Suprapubic skin (tissue), 4 donors: ENCODE data around the gene SCAMP4. TPM values are rescaled to one million over a fixed set of nuclear protein-coding genes. Genes with fewer than 3 reads are reported as not detected.
A peak's percentile ranks its signal among the peaks of the same experiment; 100 is the strongest.

Experiments
- DNase-seq, 2 donors: peaks; one replicate each; pipeline ENCODE4 v3.0.0-alpha.2; 2019; ENCODE audit warnings: low spot score in 2 of 2
- H3K27ac ChIP-seq: fragments of 200-600 bp; sonication (generic); one replicate; pipeline ENCODE4 v1.5.1; 2019
- H3K27me3 ChIP-seq: fragments of 200-600 bp; sonication (generic); one replicate; pipeline ENCODE4 v1.5.1; 2019
- H3K36me3 ChIP-seq: fragments of 200-600 bp; sonication (generic); one replicate; pipeline ENCODE4 v1.5.1; 2019
- H3K4me1 ChIP-seq: fragments of 200-600 bp; sonication (generic); one replicate; pipeline ENCODE4 v1.5.1; 2019
- H3K4me3 ChIP-seq: fragments of 200-600 bp; sonication (generic); one replicate; pipeline ENCODE4 v1.5.1; 2019; ENCODE audit warnings: mild to moderate bottlenecking
- H3K9me3 ChIP-seq: fragments of 200-600 bp; sonication (generic); one replicate; pipeline ENCODE4 v1.5.1; 2019
- CTCF ChIP-seq, 2 donors: fragments of 200-600 bp in 1 of 2; fragments of 450-650 bp in 1 of 2; sonication (generic) in 1 of 2; IDR thresholded peaks; one replicate each; pipeline ENCODE4 v1.5.1; 2016 to 2019; ENCODE audit warnings: antibody characterized with exemption in 2 of 2, mild to moderate bottlenecking in 1 of 2, moderate library complexity in 1 of 2
- EP300 ChIP-seq: sonication (generic); formaldehyde crosslinking; IDR thresholded peaks from one replicate; pipeline ENCODE4 v1.6.1; 2017; ENCODE audit warnings: antibody characterized with exemption
- POLR2A ChIP-seq, 2 donors: fragments of 450-650 bp; IDR thresholded peaks; one replicate each; pipeline ENCODE4 v1.6.1; 2017; ENCODE audit warnings: antibody characterized with exemption in 2 of 2, mild to moderate bottlenecking in 2 of 2, moderate library complexity in 2 of 2
- POLR2AphosphoS5 ChIP-seq, 3 donors: sonication (generic); formaldehyde crosslinking; IDR thresholded peaks; one replicate each; pipeline ENCODE4 v1.6.1; 2017; ENCODE audit warnings: antibody characterized with exemption in 3 of 3
- WGBS: methylation state at CpG from one replicate; pipeline ENCODE4 v1.1.5; 2018; 5-methylcytosine and 5-hydroxymethylcytosine counted together
- total RNA-seq, 4 donors: library from RNA; depleted of rRNA; stranded (reverse); fragments of >200 nt; gene quantifications; one replicate each; pipeline ENCODE4 v1.1.0, GENCODE V29; 2016

SCAMP4 gene
- total RNA-seq, 4 donors from 2014 or later, result 68.1 to 119 (median 103) TPM

GRCh38 chr19:1901940-1902404, 3.2 kb upstream of the SCAMP4 start:
- DNase-seq, result no peak
- no peaks in the 10 kb centered on the region for H3K36me3 ChIP-seq
- WGBS, result 81% methylated on average over 16 of the region's 16 CpGs
- no peak overlapping the region for H3K4me3 ChIP-seq
- no peaks in the 10 kb centered on the region for H3K9me3 ChIP-seq
- H3K27me3 ChIP-seq, result no peaks in the 10 kb centered on the region
- TF ChIP-seq POLR2A (IDR thresholded peaks at IDR 0.05) (no peak), POLR2AphosphoS5 (IDR thresholded peaks at IDR 0.05) (no peak), EP300 (no peak), CTCF (IDR thresholded peaks at IDR 0.05) (no peak)
- H3K4me1 ChIP-seq, result peaks cover 36% of the 10 kb centered on the region
- H3K27ac ChIP-seq, result peak overlapping the region; percentile 38

GRCh38 chr19:1902923-1903322, 2.3 kb upstream of the SCAMP4 start:
- H3K4me3 ChIP-seq, result no peak overlapping the region
- H3K27ac ChIP-seq, result no peak overlapping the region
- TF ChIP-seq CTCF (IDR thresholded peaks at IDR 0.05), result no peak
- no peak for TF ChIP-seq POLR2A (IDR thresholded peaks at IDR 0.05)
- TF ChIP-seq POLR2AphosphoS5 (IDR thresholded peaks at IDR 0.05), result no peak
- no peak for TF ChIP-seq EP300
- H3K27me3 ChIP-seq, result no peaks in the 10 kb centered on the region
- WGBS, result 61% methylated on average over 6 of the region's 6 CpGs
- DNase-seq, result no peak
- peaks cover 37% of the 10 kb centered on the region for H3K4me1 ChIP-seq
- H3K9me3 ChIP-seq, result no peaks in the 10 kb centered on the region
- no peaks in the 10 kb centered on the region for H3K36me3 ChIP-seq

GRCh38 chr19:1904860-1905109, 414 bp upstream of the SCAMP4 start:
- Histone ChIP-seq H3K4me1 (peaks cover 49% of the 10 kb centered on the region), H3K36me3 (no peaks in the 10 kb centered on the region), H3K9me3 (no peaks in the 10 kb centered on the region), H3K4me3 (peak overlapping the region; percentile 58), H3K27ac (peak overlapping the region; percentile 90), H3K27me3 (no peaks in the 10 kb centered on the region)
- TF ChIP-seq POLR2AphosphoS5 (IDR thresholded peaks at IDR 0.05) (no peak), CTCF (IDR thresholded peaks at IDR 0.05) (no peak), POLR2A (IDR thresholded peaks at IDR 0.05) (no peak), EP300 (no peak)
- WGBS, result 33% methylated on average over 8 of the region's 8 CpGs
- DNase-seq, result no peak

GRCh38 chr19:1905863-1906375, 720 bp downstream of the SCAMP4 start:
- H3K36me3 ChIP-seq, result no peaks in the 10 kb centered on the region
- WGBS, result 52% methylated on average over 15 of the region's 15 CpGs
- H3K4me1 ChIP-seq, result peaks cover 54% of the 10 kb centered on the region
- TF ChIP-seq POLR2A (IDR thresholded peaks at IDR 0.05) (no peak), POLR2AphosphoS5 (IDR thresholded peaks at IDR 0.05) (no peak), EP300 (no peak), CTCF (IDR thresholded peaks at IDR 0.05) (no peak)
- H3K27ac ChIP-seq, result peak overlapping the region; percentile 90
- no peaks in the 10 kb centered on the region for H3K9me3 ChIP-seq
- no peak for DNase-seq
- H3K27me3 ChIP-seq, result no peaks in the 10 kb centered on the region
- peak overlapping the region; percentile 58 for H3K4me3 ChIP-seq

GRCh38 chr19:1906985-1907562, 1.9 kb downstream of the SCAMP4 start:
- Histone ChIP-seq H3K4me3 (no peak overlapping the region), H3K27ac (peak overlapping the region; percentile 90), H3K4me1 (peaks cover 58% of the 10 kb centered on the region), H3K36me3 (peaks cover 3% of the 10 kb centered on the region), H3K27me3 (no peaks in the 10 kb centered on the region), H3K9me3 (no peaks in the 10 kb centered on the region)
- no peak for DNase-seq
- TF ChIP-seq EP300 (no peak), POLR2A (IDR thresholded peaks at IDR 0.05) (no peak), POLR2AphosphoS5 (IDR thresholded peaks at IDR 0.05) (no peak), CTCF (IDR thresholded peaks at IDR 0.05) (no peak)
- WGBS, result 75% methylated on average over 10 of the region's 10 CpGs
